MCF 10A (cell line): ENCODE results near the gene ZDHHC22. TPM values are rescaled to one million over a fixed set of nuclear protein-coding genes. Genes with fewer than 3 reads are reported as not detected.

ENCODE experiments used
- BruUV-seq: library from RNA; stranded (reverse); fragments of 400-500 nt; replicated peaks from 2 replicates; lab custom pipeline; 2021; lab: Mats Ljungman, UMichigan
- CTCF ChIA-PET: fragments of 300-600 bp; sonication (Branson Sonifier 250); formaldehyde crosslinking; extraction: SDS; loops from one replicate; lab custom pipeline; 2021; ENCODE audit warnings: antibody characterized with exemption, inconsistent platforms; lab: Yijun Ruan, JAX
- POLR2A ChIA-PET: fragments of 300-600, 350-650 bp; sonication (Branson Sonifier 250); formaldehyde crosslinking; extraction: SDS; loops from one replicate; lab custom pipeline; 2020; ENCODE audit warnings: antibody characterized with exemption, inconsistent platforms; lab: Yijun Ruan, JAX
- DNase-seq: peaks from one replicate; pipeline ENCODE4 v3.0.0-alpha.2; 2018; ENCODE audit not compliant: unreplicated experiment
- H3K27ac Mint-ChIP-seq: one replicate; pipeline ENCODE4 v1.8.0; 2022; ENCODE audit warnings: mild to moderate bottlenecking, low read depth, mixed read lengths; ENCODE audit not compliant: unreplicated experiment
- H3K27me3 Mint-ChIP-seq: one replicate; pipeline ENCODE4 v1.8.0; 2022; ENCODE audit warnings: mixed read lengths; ENCODE audit not compliant: insufficient read depth, unreplicated experiment
- H3K36me3 Mint-ChIP-seq: one replicate; pipeline ENCODE4 v1.8.0; 2022; ENCODE audit warnings: mild to moderate bottlenecking, moderate library complexity, mixed read lengths; ENCODE audit not compliant: insufficient read depth, unreplicated experiment
- H3K4me1 Mint-ChIP-seq: one replicate; pipeline ENCODE4 v1.8.0; 2022; ENCODE audit warnings: mixed read lengths; ENCODE audit not compliant: insufficient read depth, unreplicated experiment
- H3K4me3 Mint-ChIP-seq: one replicate; pipeline ENCODE4 v1.8.0; 2022; ENCODE audit warnings: mild to moderate bottlenecking, moderate library complexity, mixed read lengths; ENCODE audit not compliant: unreplicated experiment
- H3K9me3 Mint-ChIP-seq: one replicate; pipeline ENCODE4 v1.8.0; 2022; ENCODE audit warnings: mixed read lengths; ENCODE audit not compliant: unreplicated experiment
- CTCF ChIP-seq: fragments of 200-600 bp; IDR thresholded peaks from one replicate; pipeline ENCODE4 v1.8.0; 2022; ENCODE audit warnings: antibody characterized with exemption, mild to moderate bottlenecking; ENCODE audit not compliant: unreplicated experiment
- intact Hi-C: fragments of 100-400 bp; cut with micrococcal nuclease; formaldehyde crosslinking; loops from 2 replicates; pipeline ENCODE4 v1.14.1; 2022
- total RNA-seq: library from RNA; stranded (reverse); gene quantifications from 2 replicates; pipeline ENCODE4 v1.2.3, GENCODE V29; 2022

Gene ZDHHC22
- total RNA-seq, 1 experiment from 2014 or later = not detected

DNA sequence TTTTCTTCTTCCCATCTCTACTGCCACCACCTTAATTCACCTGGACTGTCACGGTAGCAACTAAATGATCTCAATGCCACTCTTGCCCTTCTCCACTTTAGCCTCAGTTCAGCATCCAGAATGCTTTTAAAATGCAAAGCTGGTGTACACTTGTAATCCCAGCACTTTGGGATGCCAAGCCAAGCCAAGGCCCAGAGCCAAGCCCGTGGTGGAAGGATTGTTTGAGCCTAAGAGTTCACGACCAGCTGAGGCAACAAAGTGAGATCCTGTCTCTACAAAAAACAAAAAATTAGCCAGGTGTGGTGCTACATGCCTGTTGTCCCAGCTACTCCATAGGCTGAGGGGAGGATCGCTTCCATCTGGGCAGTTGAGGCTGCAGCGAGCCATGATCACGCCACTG is 37.6 kb downstream of the ZDHHC22 start:
- intact Hi-C loops = no loop called here
- CTCF ChIA-PET = interaction anchor here (0.6 to 2.4 kb wide), 3 partner anchors 9 to 342 kb away, joined by 3 to 9 read pairs (median 7); no protein-coding TSS in a partner anchor
- peak overlapping the region; percentile 70 for H3K27ac Mint-ChIP-seq

GRCh38 chr14:77103475-77103874 is 38.1 kb downstream of the ZDHHC22 start:
- H3K27ac Mint-ChIP-seq = no peak overlapping the region
- TF ChIP-seq CTCF = no peak
- no peaks in the 10 kb centered on the region for H3K9me3 Mint-ChIP-seq
- no TSS peak for BruUV-seq
- POLR2A ChIA-PET = interaction anchor here (1.3 to 1.6 kb wide), 2 partner anchors 19 to 291 kb away, joined by 3 to 4 read pairs; partner anchors contain the start of gene ANGEL1
- peaks cover 38% of the 10 kb centered on the region for H3K4me1 Mint-ChIP-seq
- no peak for DNase-seq
- CTCF ChIA-PET = interaction anchor here (0.6 to 2.4 kb wide), 4 partner anchors 10 to 342 kb away, joined by 3 to 9 read pairs (median 5); no protein-coding TSS in a partner anchor
- H3K36me3 Mint-ChIP-seq = peaks cover 29% of the 10 kb centered on the region
- intact Hi-C loops = no loop called here
- H3K27me3 Mint-ChIP-seq = no peaks in the 10 kb centered on the region
- H3K4me3 Mint-ChIP-seq = no peak overlapping the region

More for the DNA sequence above, 37.6 kb downstream of the ZDHHC22 start:
- peaks cover 34% of the 10 kb centered on the region for H3K36me3 Mint-ChIP-seq
- H3K27me3 Mint-ChIP-seq = no peaks in the 10 kb centered on the region
- no peak overlapping the region for H3K4me3 Mint-ChIP-seq
- H3K9me3 Mint-ChIP-seq = no peaks in the 10 kb centered on the region
- TF ChIP-seq CTCF = no peak
- POLR2A ChIA-PET = interaction anchor here (1.6 kb wide), 1 partner anchor 19 kb away, joined by 4 read pairs; no protein-coding TSS in a partner anchor
- peaks cover 35% of the 10 kb centered on the region for H3K4me1 Mint-ChIP-seq
- BruUV-seq = no TSS peak
- DNase-seq = no peak

GRCh38 chr14:77102154-77102553 is 39.4 kb downstream of the ZDHHC22 start:
- BruUV-seq = no TSS peak
- Mint-ChIP-seq H3K9me3 (no peaks in the 10 kb centered on the region), H3K4me3 (no peak overlapping the region), H3K4me1 (peaks cover 39% of the 10 kb centered on the region), H3K36me3 (peaks cover 21% of the 10 kb centered on the region), H3K27ac (no peak overlapping the region), H3K27me3 (no peaks in the 10 kb centered on the region)
- ChIA-PET POLR2A (interaction anchor here (0.6 to 1.3 kb wide), 2 partner anchors 189 to 289 kb away, joined by 3 read pairs; partner anchors contain the start of gene ANGEL1), CTCF (interaction anchor here (0.8 to 1.2 kb wide), 3 partner anchors 31 to 229 kb away, joined by 3 to 5 read pairs (median 4); no protein-coding TSS in a partner anchor)
- no peak for TF ChIP-seq CTCF
- intact Hi-C loops = no loop called here
- DNase-seq = no peak

DNA sequence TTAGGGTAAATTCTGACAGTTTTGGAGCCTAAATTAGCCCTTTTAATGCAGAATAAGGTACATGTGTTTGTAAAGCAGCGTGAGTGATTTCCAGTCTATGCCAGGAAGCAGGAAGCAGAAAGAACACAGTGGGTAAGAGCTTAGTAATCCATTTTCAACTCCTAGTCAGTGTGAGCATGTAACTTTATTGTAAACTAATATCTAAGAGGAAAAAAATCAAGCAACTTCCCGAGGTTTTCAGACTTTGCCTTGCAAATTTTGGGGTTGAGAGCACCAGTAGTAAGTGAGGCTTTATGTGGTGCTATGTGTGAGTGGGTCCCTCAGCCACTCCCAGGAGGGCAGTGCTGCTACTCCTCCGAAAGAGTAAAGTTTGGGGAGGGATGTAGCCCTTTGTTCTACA is 40.6 kb downstream of the ZDHHC22 start:
- H3K4me3 Mint-ChIP-seq = no peak overlapping the region
- no peak for TF ChIP-seq CTCF
- ChIA-PET CTCF (interaction anchor here (0.7 to 1.7 kb wide), 2 partner anchors 9 to 86 kb away, joined by 3 to 7 read pairs; no protein-coding TSS in a partner anchor), POLR2A (no interaction called here)
- no peak for DNase-seq
- H3K36me3 Mint-ChIP-seq = peaks cover 12% of the 10 kb centered on the region
- H3K27ac Mint-ChIP-seq = no peak overlapping the region
- peaks cover 43% of the 10 kb centered on the region for H3K4me1 Mint-ChIP-seq
- H3K9me3 Mint-ChIP-seq = no peaks in the 10 kb centered on the region
- H3K27me3 Mint-ChIP-seq = no peaks in the 10 kb centered on the region
- intact Hi-C loops = no loop called here
- no TSS peak for BruUV-seq
